Left ventricle myocardium inferior (tissue), 1 donor: ENCODE results near the gene RAPGEF1. TPM values are rescaled to one million over a fixed set of nuclear protein-coding genes. Genes with fewer than 3 reads are reported as not detected.

Experiments
- DNase-seq: peaks from one replicate; pipeline ENCODE4 v3.0.0-alpha.2; 2020
- H3K27ac ChIP-seq: fragments of 200-600 bp; replicated peaks from 2 replicates; pipeline ENCODE4 v1.8.0; 2021
- H3K27me3 ChIP-seq: fragments of 200-600 bp; 2 replicates; pipeline ENCODE4 v1.8.0; 2021; ENCODE audit warnings: low read depth
- H3K36me3 ChIP-seq: fragments of 200-600 bp; 2 replicates; pipeline ENCODE4 v1.8.0; 2021
- H3K4me1 ChIP-seq: fragments of 200-600 bp; 2 replicates; pipeline ENCODE4 v1.8.0; 2021
- H3K4me3 ChIP-seq: fragments of 200-600 bp; 2 replicates; pipeline ENCODE4 v1.8.0; 2021; ENCODE audit warnings: mild to moderate bottlenecking, moderate library complexity
- H3K9me3 ChIP-seq: fragments of 200-600 bp; replicated peaks from 2 replicates; pipeline ENCODE4 v1.8.0; 2021
- intact Hi-C: fragments of 100-400 bp; cut with micrococcal nuclease; formaldehyde crosslinking; loops from one replicate; pipeline ENCODE4 v1.11.0; 2022
- total RNA-seq: library from RNA; stranded (reverse); fragmentation: NEBNext Ultra II Directional; extraction: Animal tissue kit (Norgen Biotek cat#: 25700); gene quantifications from one replicate; pipeline ENCODE4 v1.2.1, GENCODE V29; 2021
- TF ChIP-seq, protein P1 (sequence below): fragments of 200-600 bp; IDR thresholded peaks from 2 replicates; pipeline ENCODE4 v1.8.0; 2021; ENCODE audit warnings: antibody characterized with exemption, mild to moderate bottlenecking, borderline replicate concordance
- donor health status: DM: no; HTN: yes; CAD: no; lungs with severe emphysema.

RAPGEF1 gene
- total RNA-seq, 1 donor from 2014 or later: 95.9 TPM

DNA sequence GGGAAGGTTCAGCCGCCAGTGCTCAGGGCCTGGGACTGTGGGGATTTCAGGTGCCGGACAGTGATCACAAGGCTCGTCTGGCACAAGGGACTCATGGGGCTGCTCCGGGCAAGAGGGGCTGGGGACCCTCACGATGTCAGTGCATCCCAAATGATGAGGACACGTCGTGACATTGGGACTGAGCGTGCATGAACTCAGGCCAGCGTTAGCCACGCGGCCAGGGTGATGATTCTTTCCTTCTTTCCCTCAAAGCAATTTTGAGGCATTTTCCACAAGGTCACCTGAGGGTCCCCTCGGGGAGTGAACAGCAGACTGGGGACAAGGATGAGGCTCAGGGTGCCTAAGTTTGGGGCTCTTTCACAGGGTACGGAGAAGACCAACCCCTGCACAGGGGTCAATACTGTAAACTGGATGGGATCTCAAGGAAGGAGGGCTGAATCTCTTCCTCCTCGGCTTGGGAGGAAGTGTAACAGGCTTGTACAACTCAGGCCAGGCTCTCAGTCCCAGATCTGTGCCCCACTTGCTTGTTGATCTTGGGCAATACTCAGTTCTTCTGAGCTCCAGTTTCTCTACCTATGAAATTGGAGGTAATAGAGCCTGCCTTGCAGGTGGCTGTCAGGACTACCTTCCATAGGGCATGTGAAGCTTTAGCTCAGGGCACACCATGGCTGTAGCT is 116.1 kb downstream of the RAPGEF1 start:
- DNase-seq: no peak
- peaks cover 51% of the 10 kb centered on the region for H3K4me1 ChIP-seq
- TF ChIP-seq, protein P1, sequence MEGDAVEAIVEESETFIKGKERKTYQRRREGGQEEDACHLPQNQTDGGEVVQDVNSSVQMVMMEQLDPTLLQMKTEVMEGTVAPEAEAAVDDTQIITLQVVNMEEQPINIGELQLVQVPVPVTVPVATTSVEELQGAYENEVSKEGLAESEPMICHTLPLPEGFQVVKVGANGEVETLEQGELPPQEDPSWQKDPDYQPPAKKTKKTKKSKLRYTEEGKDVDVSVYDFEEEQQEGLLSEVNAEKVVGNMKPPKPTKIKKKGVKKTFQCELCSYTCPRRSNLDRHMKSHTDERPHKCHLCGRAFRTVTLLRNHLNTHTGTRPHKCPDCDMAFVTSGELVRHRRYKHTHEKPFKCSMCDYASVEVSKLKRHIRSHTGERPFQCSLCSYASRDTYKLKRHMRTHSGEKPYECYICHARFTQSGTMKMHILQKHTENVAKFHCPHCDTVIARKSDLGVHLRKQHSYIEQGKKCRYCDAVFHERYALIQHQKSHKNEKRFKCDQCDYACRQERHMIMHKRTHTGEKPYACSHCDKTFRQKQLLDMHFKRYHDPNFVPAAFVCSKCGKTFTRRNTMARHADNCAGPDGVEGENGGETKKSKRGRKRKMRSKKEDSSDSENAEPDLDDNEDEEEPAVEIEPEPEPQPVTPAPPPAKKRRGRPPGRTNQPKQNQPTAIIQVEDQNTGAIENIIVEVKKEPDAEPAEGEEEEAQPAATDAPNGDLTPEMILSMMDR: no peak
- peaks cover 76% of the 10 kb centered on the region for H3K36me3 ChIP-seq
- no peak overlapping the region for H3K4me3 ChIP-seq
- peak overlapping the region; percentile 82 for H3K27ac ChIP-seq
- H3K9me3 ChIP-seq: no peaks in the 10 kb centered on the region
- intact Hi-C loops: no loop called here
- no peaks in the 10 kb centered on the region for H3K27me3 ChIP-seq

DNA sequence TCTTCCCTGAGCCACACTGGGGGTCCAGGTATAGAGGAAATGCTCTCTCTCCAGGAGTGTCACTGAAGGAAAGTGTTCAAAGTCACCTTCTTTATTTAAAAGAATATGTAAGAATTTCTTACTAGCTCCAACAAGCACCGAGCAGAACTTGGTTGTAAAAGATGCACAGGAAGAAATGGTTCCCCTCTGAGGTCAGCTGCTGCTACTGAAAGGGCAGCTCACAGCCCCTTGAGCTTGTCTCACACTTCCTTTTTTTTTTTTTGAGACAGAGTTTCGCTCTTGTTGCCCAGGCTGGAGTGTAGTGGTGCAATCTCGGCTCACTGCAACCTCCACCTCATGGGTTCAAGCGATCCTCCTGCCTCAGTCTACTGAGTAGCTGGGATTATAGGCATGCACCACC is 117.4 kb downstream of the RAPGEF1 start:
- Histone ChIP-seq H3K36me3 (peaks cover 75% of the 10 kb centered on the region), H3K4me3 (no peak overlapping the region), H3K27me3 (no peaks in the 10 kb centered on the region), H3K4me1 (peaks cover 54% of the 10 kb centered on the region), H3K9me3 (no peaks in the 10 kb centered on the region), H3K27ac (no peak overlapping the region)
- DNase-seq: no peak
- intact Hi-C loops: no loop called here
- TF ChIP-seq, protein P1: no peak

- peaks cover 57% of the 10 kb centered on the region for H3K4me1 ChIP-seq
- intact Hi-C loops: no loop called here
Observed at GRCh38 chr9:131621551-131622358, 118.1 kb downstream of the RAPGEF1 start.

DNA sequence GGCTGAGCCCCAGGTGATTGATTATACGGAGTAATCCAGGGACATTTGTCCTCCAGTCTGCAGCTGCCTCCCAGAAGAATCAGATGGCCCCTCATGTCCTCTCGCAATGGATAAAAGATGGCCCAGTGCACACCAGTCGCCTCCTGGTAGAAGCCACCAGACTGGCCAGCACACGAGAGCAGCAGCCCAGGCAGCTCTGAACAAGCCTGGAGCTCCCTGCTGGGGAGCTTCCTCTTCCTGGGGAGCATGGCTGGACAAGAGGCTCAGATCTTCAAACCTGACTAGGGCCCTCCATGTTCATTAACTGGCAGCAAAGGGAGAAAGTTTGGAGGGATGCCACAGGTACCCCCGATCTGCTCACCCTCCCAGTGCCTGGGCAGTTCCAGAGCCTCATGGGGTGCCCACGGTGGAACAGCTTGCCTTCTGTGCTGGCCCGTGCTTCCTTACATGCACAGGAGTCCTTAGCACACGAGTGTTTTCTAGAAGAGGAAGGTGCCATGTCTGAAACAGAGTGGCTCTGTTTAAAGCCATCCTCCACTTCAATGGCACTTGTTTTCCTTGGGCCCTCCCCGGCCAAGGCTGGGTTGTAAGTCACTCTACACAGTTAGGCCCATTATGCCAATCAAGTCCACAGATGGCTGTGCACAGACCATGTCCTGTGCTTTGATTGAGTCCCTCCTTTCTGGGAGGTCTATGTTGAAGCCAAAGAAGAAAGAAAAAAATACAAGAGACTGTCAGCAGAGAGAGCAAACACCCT is 118.9 kb downstream of the RAPGEF1 start:
- intact Hi-C loops: no loop called here
- no peaks in the 10 kb centered on the region for H3K27me3 ChIP-seq

More at GRCh38 chr9:131621551-131622358, 118.1 kb downstream of the RAPGEF1 start:
- H3K9me3 ChIP-seq: no peaks in the 10 kb centered on the region
- H3K27ac ChIP-seq: peak overlapping the region; percentile 4
- TF ChIP-seq, protein P1: no peak
- peaks cover 76% of the 10 kb centered on the region for H3K36me3 ChIP-seq
- H3K27me3 ChIP-seq: no peaks in the 10 kb centered on the region
- H3K4me3 ChIP-seq: no peak overlapping the region
- DNase-seq: no peak

GRCh38 chr9:131619680-131620079 is 120.2 kb downstream of the RAPGEF1 start:
- intact Hi-C loops: no loop called here
- H3K27ac ChIP-seq: peak overlapping the region; percentile 71

More for the DNA sequence above, 118.9 kb downstream of the RAPGEF1 start:
- no peaks in the 10 kb centered on the region for H3K9me3 ChIP-seq
- peak overlapping the region; percentile 4 for H3K27ac ChIP-seq
- DNase-seq: no peak
- no peak overlapping the region for H3K4me3 ChIP-seq
- peaks cover 57% of the 10 kb centered on the region for H3K4me1 ChIP-seq
- TF ChIP-seq, protein P1: no peak
- peaks cover 80% of the 10 kb centered on the region for H3K36me3 ChIP-seq

More at GRCh38 chr9:131619680-131620079, 120.2 kb downstream of the RAPGEF1 start:
- TF ChIP-seq, protein P1: no peak
- no peaks in the 10 kb centered on the region for H3K27me3 ChIP-seq
- no peak for DNase-seq
- H3K4me1 ChIP-seq: peaks cover 52% of the 10 kb centered on the region
- H3K9me3 ChIP-seq: no peaks in the 10 kb centered on the region
- H3K4me3 ChIP-seq: no peak overlapping the region
- peaks cover 85% of the 10 kb centered on the region for H3K36me3 ChIP-seq
